Ovary (tissue), 9 donors: ENCODE measurements around the gene CSNK1E. TPM values are rescaled to one million over a fixed set of nuclear protein-coding genes. Genes with fewer than 3 reads are reported as not detected.
"Not testable (repeated sequence)": the region's sequence is repeated elsewhere in the genome, so short reads cannot be mapped to it uniquely, and the experiment has no call there.

Experiments
- DNase-seq, 5 donors: peaks; one replicate each; pipeline ENCODE4 v3.0.0-alpha.2; 2019 to 2020
- H3K27ac ChIP-seq, 2 donors: fragments of 200-600 bp; one replicate each; pipeline versions ENCODE4 v1.5.1 to v1.8.0; 2019 to 2022
- H3K27me3 ChIP-seq: fragments of 200-600 bp; one replicate; pipeline ENCODE4 v1.8.0; 2022
- H3K36me3 ChIP-seq: fragments of 200-600 bp; sonication (generic); one replicate; pipeline ENCODE4 v1.5.1; 2019
- H3K4me1 ChIP-seq: one replicate; pipeline ENCODE4 v1.8.1; 2013; ENCODE audit warnings: mild to moderate bottlenecking, moderate library complexity; ENCODE audit not compliant: insufficient read depth
- H3K4me3 ChIP-seq: fragments of 200-600 bp; sonication (generic); one replicate; pipeline ENCODE4 v1.5.1; 2017
- H3K9me3 ChIP-seq, 2 donors: fragments of 200-600 bp in 1 of 2; sonication (generic) in 1 of 2; one replicate each; pipeline versions ENCODE4 v1.5.1 to v1.8.1; 2013 to 2019; ENCODE audit warnings: mild to moderate bottlenecking in 1 of 2, moderate library complexity in 1 of 2
- EP300 ChIP-seq: sonication (generic); formaldehyde crosslinking; IDR thresholded peaks from one replicate; pipeline ENCODE4 v1.6.1; 2017; ENCODE audit warnings: antibody characterized with exemption
- POLR2A ChIP-seq: fragments of 450-650 bp; IDR thresholded peaks from one replicate; pipeline ENCODE4 v1.6.1; 2017; ENCODE audit warnings: antibody characterized with exemption, mild to moderate bottlenecking, moderate library complexity
- WGBS, 3 donors: extraction: QIAGEN DNeasy Blood & Tissue Kit in 1 of 3; methylation state at CpG; one replicate each; pipeline versions ENCODE4 v1.1.5 to v1.1.7; 2013 to 2017; 5-methylcytosine and 5-hydroxymethylcytosine counted together
- intact Hi-C, 4 donors: fragments of 100-400 bp; cut with DNase I; formaldehyde crosslinking; loops; one replicate each; pipeline versions ENCODE4 v1.11.0 to v1.15.1; 2022 to 2023
- polyA plus RNA-seq, 2 donors: library from polyadenylated mRNA; stranded (reverse); fragments of 200-250 nt in 1 of 2; fragments of 350-450 nt in 1 of 2; fragmentation: Illumina TruSeq in 1 of 2; extraction: RNeasy Lipid Tissue Mini Kit (QIAGEN cat#74804) in 1 of 2; gene quantifications; one replicate each; pipeline ENCODE4 v1.2.3, GENCODE V29; 2013 to 2014
- total RNA-seq, 7 donors: library from RNA; depleted of rRNA in 2 of 7; stranded (reverse); fragments of >200 nt in 2 of 7; fragmentation: NEBNext Ultra II Directional in 3 of 7; extraction: Animal tissue kit (Norgen Biotek cat#: 25700) in 3 of 7; gene quantifications; one replicate each; pipeline versions ENCODE4 v1.1.0 to v1.2.4, GENCODE V29; 2016 to 2023
- TF ChIP-seq, protein P1 (sequence below), 3 donors: fragments of 450-650 bp in 2 of 3; fragments of 200-600 bp in 1 of 3; IDR thresholded peaks; one replicate each; pipeline versions ENCODE4 v1.5.1 to v1.8.0; 2016 to 2022; ENCODE audit warnings: antibody characterized with exemption in 3 of 3, mild to moderate bottlenecking in 1 of 3
- donor health status: DM: no; HTN: no; CAD: no; lungs with moderate emphysema.
- donor health status: DM: no; HTN: no; CAD: no.
- donor health status: Bipolar disorder and iron deficiency.
- donor health status: DM: yes; HTN: yes; CAD: no.
- donor health status: DM: no; HTN: no; CAD: no.
- donor health status: DM: yes; HTN: yes; CAD: no.

CSNK1E gene
- total and polyA plus RNA-seq, 9 donors, result 61.4 to 161 (median 105) TPM

DNA sequence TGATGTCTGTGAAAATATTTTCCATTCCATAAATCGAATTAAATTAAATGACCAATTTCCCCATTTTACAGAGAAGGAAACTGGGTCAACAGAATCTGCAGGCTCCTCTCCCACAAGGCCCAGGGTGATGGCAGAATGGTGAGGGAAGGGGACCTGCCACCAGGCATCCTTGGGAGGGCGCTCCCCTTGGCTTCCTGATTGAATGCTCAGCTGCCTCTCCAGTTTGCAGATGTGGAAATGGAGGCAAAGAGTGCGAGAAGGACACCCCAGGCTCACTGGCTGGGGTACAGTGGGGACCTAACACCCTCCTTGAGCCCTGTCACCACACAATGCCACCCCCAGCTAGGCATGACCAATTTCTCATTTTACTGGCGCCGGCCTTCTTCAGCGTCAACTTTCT is 28.5 kb upstream of the CSNK1E start:
- Histone ChIP-seq H3K4me1 (no peaks in the 10 kb centered on the region), H3K4me3 (no peak overlapping the region), H3K27ac (no peak overlapping the region), H3K9me3 (no peaks in the 10 kb centered on the region), H3K36me3 (no peaks in the 10 kb centered on the region), H3K27me3 (no peaks in the 10 kb centered on the region)
- intact Hi-C loops, result loop anchor here in 1 of 4 donors (10.0 kb wide), 1 partner anchor 281 kb away; no protein-coding TSS in a partner anchor
- WGBS, 3 donors, result 92 to 95% (median 93%) methylated on average over 6 of the region's 6 CpGs
- no peak for TF ChIP-seq EP300
- peak in 2 of 5 donors; percentile 4 to 13 for DNase-seq

DNA sequence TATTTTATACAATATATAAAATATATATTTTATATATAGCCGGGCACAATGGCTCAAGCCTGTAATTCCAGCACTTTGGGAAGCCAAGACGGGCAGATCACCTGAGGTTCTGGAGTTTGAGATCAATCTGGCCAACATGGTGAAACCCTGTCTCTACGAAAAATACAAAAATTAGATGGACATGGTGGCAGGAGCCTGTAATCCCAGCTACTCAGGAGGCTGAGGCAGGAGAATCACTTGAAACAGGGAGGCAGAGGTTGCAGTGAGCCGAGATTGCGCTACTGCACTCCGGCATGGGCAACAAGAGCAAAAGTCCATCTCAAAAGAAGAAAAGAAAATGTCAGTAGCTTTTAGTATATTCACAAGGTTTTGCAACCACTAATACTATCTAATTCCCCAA is 22.7 kb upstream of the CSNK1E start:
- not testable (repeated sequence) for H3K4me1 ChIP-seq, H3K27me3 ChIP-seq, H3K9me3 ChIP-seq, H3K27ac ChIP-seq, H3K4me3 ChIP-seq, H3K36me3 ChIP-seq
- intact Hi-C loops, result loop anchor here in 1 of 4 donors (10.0 kb wide), 1 partner anchor 275 kb away; no protein-coding TSS in a partner anchor
- DNase-seq, result peak in 2 of 5 donors; percentile 2 to 7
- WGBS, 3 donors, result 85 to 93% (median 87%) methylated on average over 6 of the region's 6 CpGs

DNA sequence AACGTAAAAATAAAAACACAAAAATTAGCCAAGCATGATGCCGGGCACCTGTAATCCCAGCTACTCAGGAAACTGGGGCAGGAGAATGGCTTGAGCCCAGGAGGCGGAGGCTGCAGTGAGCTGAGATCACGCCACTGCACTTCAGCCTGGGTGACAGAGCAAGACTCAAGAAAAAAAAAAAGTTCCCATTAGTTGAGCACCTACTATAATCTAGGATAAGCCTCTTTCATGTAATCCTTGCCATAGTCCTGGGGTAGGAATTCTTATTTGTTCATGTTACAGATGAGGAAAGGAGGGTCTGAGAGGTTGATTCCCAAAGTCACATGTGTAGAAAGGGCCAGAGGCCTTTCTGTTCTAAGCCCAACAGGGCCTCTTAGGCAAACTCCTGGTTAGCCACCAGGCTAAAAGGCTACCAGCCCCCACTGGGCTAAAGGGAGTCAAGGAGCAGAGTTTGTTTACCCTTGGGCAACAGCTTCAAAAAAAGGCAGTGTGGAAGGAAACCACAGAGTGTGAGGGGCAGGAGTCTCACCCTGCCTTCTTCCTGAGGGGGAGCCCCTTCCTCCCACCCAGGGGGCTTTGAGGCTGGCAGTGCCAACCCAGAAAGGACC is 21.6 kb upstream of the CSNK1E start:
- H3K9me3 ChIP-seq, result no peaks in the 10 kb centered on the region
- no peak overlapping the region for H3K4me3 ChIP-seq
- DNase-seq, result peak in 2 of 5 donors; percentile 5 to 9
- TF ChIP-seq EP300, result no peak
- TF ChIP-seq POLR2A, result no peak
- TF ChIP-seq, protein P1, sequence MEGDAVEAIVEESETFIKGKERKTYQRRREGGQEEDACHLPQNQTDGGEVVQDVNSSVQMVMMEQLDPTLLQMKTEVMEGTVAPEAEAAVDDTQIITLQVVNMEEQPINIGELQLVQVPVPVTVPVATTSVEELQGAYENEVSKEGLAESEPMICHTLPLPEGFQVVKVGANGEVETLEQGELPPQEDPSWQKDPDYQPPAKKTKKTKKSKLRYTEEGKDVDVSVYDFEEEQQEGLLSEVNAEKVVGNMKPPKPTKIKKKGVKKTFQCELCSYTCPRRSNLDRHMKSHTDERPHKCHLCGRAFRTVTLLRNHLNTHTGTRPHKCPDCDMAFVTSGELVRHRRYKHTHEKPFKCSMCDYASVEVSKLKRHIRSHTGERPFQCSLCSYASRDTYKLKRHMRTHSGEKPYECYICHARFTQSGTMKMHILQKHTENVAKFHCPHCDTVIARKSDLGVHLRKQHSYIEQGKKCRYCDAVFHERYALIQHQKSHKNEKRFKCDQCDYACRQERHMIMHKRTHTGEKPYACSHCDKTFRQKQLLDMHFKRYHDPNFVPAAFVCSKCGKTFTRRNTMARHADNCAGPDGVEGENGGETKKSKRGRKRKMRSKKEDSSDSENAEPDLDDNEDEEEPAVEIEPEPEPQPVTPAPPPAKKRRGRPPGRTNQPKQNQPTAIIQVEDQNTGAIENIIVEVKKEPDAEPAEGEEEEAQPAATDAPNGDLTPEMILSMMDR (IDR thresholded peaks at IDR 0.05), result no peak
- intact Hi-C loops, result no loop called here
- H3K4me1 ChIP-seq, result peaks cover 2% of the 10 kb centered on the region
- WGBS, 3 donors, result 88 to 92% (median 88%) methylated on average over 4 of the region's 4 CpGs
- H3K27me3 ChIP-seq, result no peaks in the 10 kb centered on the region
- H3K36me3 ChIP-seq, result no peaks in the 10 kb centered on the region
- no peak overlapping the region for H3K27ac ChIP-seq

DNA sequence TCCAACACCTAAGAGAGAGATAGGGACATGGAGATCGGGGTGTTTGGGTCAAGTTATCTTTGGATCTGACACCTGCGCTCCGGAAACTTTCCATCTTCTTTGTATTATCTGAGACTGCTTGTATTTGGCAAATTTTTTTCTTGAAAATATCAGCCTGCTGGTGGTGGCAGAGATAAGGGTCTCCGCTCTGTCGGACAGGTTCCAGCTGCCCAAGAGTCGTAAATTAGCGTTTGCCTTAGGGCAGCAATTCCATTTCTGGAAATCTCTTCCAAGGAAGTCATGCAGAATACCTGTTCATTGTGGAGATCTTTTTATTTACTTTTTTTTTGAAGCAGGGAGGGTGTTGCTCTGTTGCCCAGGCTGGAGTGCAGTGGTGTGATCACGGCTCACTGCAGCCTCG is 19.5 kb upstream of the CSNK1E start:
- Histone ChIP-seq H3K36me3 (no peaks in the 10 kb centered on the region), H3K27ac (no peak overlapping the region), H3K27me3 (no peaks in the 10 kb centered on the region), H3K4me1 (peaks cover 2% of the 10 kb centered on the region), H3K9me3 (no peaks in the 10 kb centered on the region), H3K4me3 (no peak overlapping the region)
- 47 to 55% (median 51%) methylated on average over 9 of the region's 9 CpGs for WGBS, 3 donors
- DNase-seq, result no peak
- no peak for TF ChIP-seq EP300
- TF ChIP-seq, protein P1 (IDR thresholded peaks at IDR 0.05), result no peak
- no peak for TF ChIP-seq POLR2A
- intact Hi-C loops, result no loop called here

DNA sequence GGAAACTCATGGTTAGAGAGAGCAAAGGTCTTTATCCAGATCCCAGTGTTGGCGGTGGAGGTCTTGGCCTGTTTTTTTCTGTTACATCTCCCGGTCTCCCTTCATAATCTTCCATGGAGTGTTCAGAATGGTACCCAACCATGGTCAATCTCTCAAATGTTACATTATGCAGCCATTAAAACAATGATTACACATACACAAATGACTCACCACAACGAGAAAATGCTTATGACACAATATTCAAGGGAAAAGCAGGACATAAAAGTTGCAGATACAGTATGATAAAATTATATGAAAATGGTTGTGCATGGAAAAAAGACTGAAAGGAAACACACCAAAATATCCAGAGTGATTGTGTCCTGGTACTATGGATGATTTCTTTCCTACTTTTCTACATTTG is 17.8 kb upstream of the CSNK1E start:
- no peaks in the 10 kb centered on the region for H3K9me3 ChIP-seq
- no peak overlapping the region for H3K27ac ChIP-seq
- no peak for TF ChIP-seq EP300
- TF ChIP-seq, protein P1 (IDR thresholded peaks at IDR 0.05), result no peak
- TF ChIP-seq POLR2A, result no peak
- 83 to 85% (median 84%) methylated on average over 3 of the region's 3 CpGs for WGBS, 3 donors
- intact Hi-C loops, result no loop called here
- no peaks in the 10 kb centered on the region for H3K36me3 ChIP-seq
- H3K27me3 ChIP-seq, result no peaks in the 10 kb centered on the region
- H3K4me1 ChIP-seq, result peaks cover 2% of the 10 kb centered on the region
- no peak for DNase-seq
- H3K4me3 ChIP-seq, result no peak overlapping the region
